ENCODE data around the gene OGFOD2. TPM values are rescaled to one million over a fixed set of nuclear protein-coding genes. Genes with fewer than 3 reads are reported as not detected.

OGFOD2 gene
- polyA plus RNA-seq, 1 donor (not counting 4 experiments of a cell fraction or from before 2014, with no cell fraction given): 6.9 TPM

GRCh38 chr12:122966743-122967550 is 8.1 kb upstream of the OGFOD2 start:
- Histone ChIP-seq H3K4me3 (ENCODE audit: control insufficient read depth in 2 of 3, extremely low read depth in 1 of 3, insufficient read depth in 2 of 3, low read depth in 1 of 3, low read length in 3 of 3) (no peak overlapping the region), H2AFZ (ENCODE audit: control insufficient read depth, low read length) (no peak overlapping the region), H3K4me2 (ENCODE audit: control insufficient read depth, extremely low read depth, insufficient read depth, low read depth, low read length) (peak overlapping the region; percentile 30)

DNA sequence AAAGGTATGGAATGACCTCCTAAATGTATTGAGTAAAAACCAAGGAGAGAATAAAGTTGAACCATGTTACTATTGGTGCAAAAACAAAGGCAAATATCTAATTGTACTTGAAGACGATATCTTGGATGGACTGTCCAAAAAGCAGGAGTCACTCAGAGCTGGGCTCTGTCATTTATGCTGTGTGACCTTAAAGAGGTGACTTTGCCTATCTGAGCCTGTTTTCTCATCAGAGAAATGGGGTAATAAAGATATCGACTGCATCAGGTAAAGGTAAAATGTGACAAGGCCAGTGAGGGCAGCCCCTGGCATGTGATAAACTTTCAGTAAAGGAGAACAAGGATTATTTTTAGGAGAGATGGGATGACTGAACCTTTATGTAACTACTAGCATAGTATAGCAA is 6.9 kb upstream of the OGFOD2 start:
- TF ChIP-seq, protein P1, sequence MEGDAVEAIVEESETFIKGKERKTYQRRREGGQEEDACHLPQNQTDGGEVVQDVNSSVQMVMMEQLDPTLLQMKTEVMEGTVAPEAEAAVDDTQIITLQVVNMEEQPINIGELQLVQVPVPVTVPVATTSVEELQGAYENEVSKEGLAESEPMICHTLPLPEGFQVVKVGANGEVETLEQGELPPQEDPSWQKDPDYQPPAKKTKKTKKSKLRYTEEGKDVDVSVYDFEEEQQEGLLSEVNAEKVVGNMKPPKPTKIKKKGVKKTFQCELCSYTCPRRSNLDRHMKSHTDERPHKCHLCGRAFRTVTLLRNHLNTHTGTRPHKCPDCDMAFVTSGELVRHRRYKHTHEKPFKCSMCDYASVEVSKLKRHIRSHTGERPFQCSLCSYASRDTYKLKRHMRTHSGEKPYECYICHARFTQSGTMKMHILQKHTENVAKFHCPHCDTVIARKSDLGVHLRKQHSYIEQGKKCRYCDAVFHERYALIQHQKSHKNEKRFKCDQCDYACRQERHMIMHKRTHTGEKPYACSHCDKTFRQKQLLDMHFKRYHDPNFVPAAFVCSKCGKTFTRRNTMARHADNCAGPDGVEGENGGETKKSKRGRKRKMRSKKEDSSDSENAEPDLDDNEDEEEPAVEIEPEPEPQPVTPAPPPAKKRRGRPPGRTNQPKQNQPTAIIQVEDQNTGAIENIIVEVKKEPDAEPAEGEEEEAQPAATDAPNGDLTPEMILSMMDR (optimal IDR thresholded peaks at IDR 0.05 in 1 of 3, IDR thresholded peaks at IDR 0.05 in 1 of 3, conservative IDR thresholded peaks at IDR 0.05 in 1 of 3; ENCODE audit: extremely low read depth in 1 of 3, insufficient read depth in 2 of 3, low read length in 3 of 3): no peak
- TF ChIP-seq EZH2 (IDR thresholded peaks at IDR 0.05; ENCODE audit: low read length): no peak
- Histone ChIP-seq H3K27me3 (ENCODE audit: control insufficient read depth, extremely low read depth, insufficient read depth, low read length) (no peaks in the 10 kb centered on the region), H3K4me3 (ENCODE audit: control insufficient read depth in 2 of 3, extremely low read depth in 1 of 3, insufficient read depth in 2 of 3, low read depth in 1 of 3, low read length in 3 of 3) (no peak overlapping the region), H3K9me1 (ENCODE audit: control insufficient read depth, extremely low read depth, insufficient read depth, low read length) (no peaks in the 10 kb centered on the region), H3K9ac (ENCODE audit: control insufficient read depth, extremely low read depth, insufficient read depth, low read length) (no peak overlapping the region), H3K4me2 (ENCODE audit: control insufficient read depth, extremely low read depth, insufficient read depth, low read depth, low read length) (no peak overlapping the region), H3K27ac (ENCODE audit: control insufficient read depth, insufficient read depth, low read length) (no peak overlapping the region), H4K20me1 (ENCODE audit: control insufficient read depth, extremely low read depth, insufficient read depth, low read length) (no peaks in the 10 kb centered on the region), H2AFZ (ENCODE audit: control insufficient read depth, low read length) (no peak overlapping the region), H3K4me1 (ENCODE audit: control insufficient read depth, extremely low read depth, insufficient read depth, low read length) (peaks cover 18% of the 10 kb centered on the region), H3K79me2 (ENCODE audit: control insufficient read depth, insufficient read depth, low read length) (peaks cover 7% of the 10 kb centered on the region), H3K36me3 (ENCODE audit: control insufficient read depth in 2 of 2, extremely low read depth in 1 of 2, insufficient read depth in 2 of 2, low read length in 2 of 2) (no peaks in the 10 kb centered on the region), H3K9me3 (ENCODE audit: control insufficient read depth, low read depth, low read length) (no peaks in the 10 kb centered on the region)
- dilution Hi-C loops (cut with MboI; ENCODE audit: extremely low pct_ligation_motif_present, low sequenced_read_pairs): no loop called here
- DNase-seq (ENCODE audit: low read depth, low spot score) (no peak), FAIRE-seq (no peak)

More at GRCh38 chr12:122966743-122967550, 8.1 kb upstream of the OGFOD2 start:
- H3K4me1 ChIP-seq (ENCODE audit: control insufficient read depth, extremely low read depth, insufficient read depth, low read length): peaks cover 20% of the 10 kb centered on the region
- TF ChIP-seq, protein P1 (optimal IDR thresholded peaks at IDR 0.05 in 1 of 3, IDR thresholded peaks at IDR 0.05 in 1 of 3, conservative IDR thresholded peaks at IDR 0.05 in 1 of 3; ENCODE audit: extremely low read depth in 1 of 3, insufficient read depth in 2 of 3, low read length in 3 of 3): no peak
- no peak for TF ChIP-seq EZH2 (IDR thresholded peaks at IDR 0.05; ENCODE audit: low read length)
- no peaks in the 10 kb centered on the region for H4K20me1 ChIP-seq (ENCODE audit: control insufficient read depth, extremely low read depth, insufficient read depth, low read length)
- no peak overlapping the region for H3K27ac ChIP-seq (ENCODE audit: control insufficient read depth, insufficient read depth, low read length)
- H3K9me3 ChIP-seq (ENCODE audit: control insufficient read depth, low read depth, low read length): no peaks in the 10 kb centered on the region
- H3K79me2 ChIP-seq (ENCODE audit: control insufficient read depth, insufficient read depth, low read length): peaks cover 9% of the 10 kb centered on the region
- no peak overlapping the region for H3K9ac ChIP-seq (ENCODE audit: control insufficient read depth, extremely low read depth, insufficient read depth, low read length)
- dilution Hi-C loops (cut with MboI; ENCODE audit: extremely low pct_ligation_motif_present, low sequenced_read_pairs): no loop called here
- FAIRE-seq: no peak
- H3K27me3 ChIP-seq (ENCODE audit: control insufficient read depth, extremely low read depth, insufficient read depth, low read length): no peaks in the 10 kb centered on the region
- H3K9me1 ChIP-seq (ENCODE audit: control insufficient read depth, extremely low read depth, insufficient read depth, low read length): no peaks in the 10 kb centered on the region
- H3K36me3 ChIP-seq (ENCODE audit: control insufficient read depth in 2 of 2, extremely low read depth in 1 of 2, insufficient read depth in 2 of 2, low read length in 2 of 2): no peaks in the 10 kb centered on the region
- no peak for DNase-seq (ENCODE audit: low read depth, low spot score)
